Pancreas (tissue), 10 donors: ENCODE measurements around the gene TGM1. TPM values are rescaled to one million over a fixed set of nuclear protein-coding genes. Genes with fewer than 3 reads are reported as not detected.

Experiments used
- ATAC-seq, 4 donors: fragments of 200-7000 bp; cut with Tn5 transposase; one replicate each; pipeline versions ENCODE4 v1.8.0 to v1.9.1; 2020; ENCODE audit warnings: mild to moderate bottlenecking in 4 of 4, moderate library complexity in 4 of 4
- DNase-seq, 6 donors: peaks; one replicate each; pipeline ENCODE4 v3.0.0-alpha.2; 2020
- FAIRE-seq: peaks from 2 replicates; lab custom pipeline; 2012; peaks lifted over from hg19 to GRCh38; lab: Jason Lieb, UNC
- H3K27ac ChIP-seq, 4 donors: fragments of 200-600 bp; sonication (generic); 1 replicate in 3 of 4; 2 replicates in 1 of 4; pipeline versions ENCODE4 v1.5.0 to v1.8.0; 2020
- H3K27me3 ChIP-seq, 4 donors: fragments of 200-600 bp; one replicate each; pipeline ENCODE4 v1.8.0; 2021
- H3K36me3 ChIP-seq, 3 donors: fragments of 200-600 bp; sonication (generic) in 1 of 3; one replicate each; pipeline versions ENCODE4 v1.5.0 to v1.8.0; 2020 to 2021
- H3K4me1 ChIP-seq, 3 donors: fragments of 200-600 bp; one replicate each; pipeline ENCODE4 v1.8.0; 2021
- H3K4me3 ChIP-seq, 4 donors: fragments of 200-600 bp; sonication (generic) in 2 of 4; one replicate each; pipeline versions ENCODE4 v1.5.0 to v1.8.0; 2020 to 2021
- H3K9me3 ChIP-seq, 4 donors: fragments of 200-600 bp; one replicate each; pipeline ENCODE4 v1.8.0; 2021
- CTCF ChIP-seq, 4 donors: fragments of 200-600 bp; sonication (generic) in 3 of 4; IDR thresholded peaks; one replicate each; pipeline versions ENCODE4 v1.5.0 to v1.8.0; 2021; ENCODE audit warnings: antibody characterized with exemption in 4 of 4
- WGBS, 2 donors: extraction: QIAGEN DNeasy Blood & Tissue Kit; methylation state at CpG; one replicate each; pipeline ENCODE4 v1.1.7; 2013; 5-methylcytosine and 5-hydroxymethylcytosine counted together
- intact Hi-C, 3 donors: fragments of 100-400 bp; cut with DNase I; formaldehyde crosslinking; loops; one replicate each; pipeline versions ENCODE4 v1.11.1 to v1.14.2; 2022
- polyA plus RNA-seq, 2 donors: library from polyadenylated mRNA; stranded (reverse); fragments of 200-250 nt; gene quantifications; one replicate each; pipeline ENCODE4 v1.2.3, GENCODE V29; 2013
- total RNA-seq, 6 donors: library from RNA; stranded (reverse); fragmentation: NEBNext Ultra II Directional in 4 of 6; extraction: Animal tissue kit (Norgen Biotek cat#: 25700) in 4 of 6; gene quantifications; one replicate each; pipeline versions ENCODE4 v1.2.1 to v1.2.4, GENCODE V29; 2021 to 2023
- donor health status: healthy with polysubstance abuse.
- donor health status: DM: no; HTN: no; CAD: no; lungs with moderate emphysema.
- donor health status: DM: no; HTN: no; CAD: no.
- donor health status: control.
- donor health status: control.
- donor health status: Bipolar disorder and iron deficiency.
- donor health status: DM: yes; HTN: yes; CAD: no.
- donor health status: DM: no; HTN: no; CAD: no.
- donor health status: DM: no; HTN: no; CAD: no.
- donor health status: DM: yes; HTN: yes; CAD: no.

The TGM1 gene
- total and polyA plus RNA-seq, 8 donors: 1.2 to 5.4 (median 2.8) TPM

GRCh38 chr14:24284501-24285035 lies 21.6 kb upstream of the TGM1 start:
- no peak for TF ChIP-seq CTCF (IDR thresholded peaks at IDR 0.05)
- Histone ChIP-seq H3K4me1 (no peaks in the 10 kb centered on the region), H3K9me3 (no peaks in the 10 kb centered on the region), H3K36me3 (peaks cover 0 to 2% (median 0%) of the 10 kb centered on the region in 3 donors), H3K27me3 (no peaks in the 10 kb centered on the region), H3K27ac (no peak overlapping the region), H3K4me3 (no peak overlapping the region)
- intact Hi-C loops: loop anchor here in 1 of 3 donors (5.0 kb wide), 1 partner anchor 37 kb away; no protein-coding TSS in a partner anchor
- WGBS, 2 donors: 76 to 89% methylated on average over 9 to 11 of the region's 11 CpGs
- no peak for FAIRE-seq
- DNase-seq: peak in 1 of 6 donors; percentile 37
- ATAC-seq: no peak

- FAIRE-seq: no peak
- 90 to 91% methylated on average over 5 of the region's 5 CpGs for WGBS, 2 donors
- H3K27ac ChIP-seq: no peak overlapping the region
These were observed 21.0 kb upstream of the TGM1 start for GRCh38 chr14:24283796-24284460.

DNA sequence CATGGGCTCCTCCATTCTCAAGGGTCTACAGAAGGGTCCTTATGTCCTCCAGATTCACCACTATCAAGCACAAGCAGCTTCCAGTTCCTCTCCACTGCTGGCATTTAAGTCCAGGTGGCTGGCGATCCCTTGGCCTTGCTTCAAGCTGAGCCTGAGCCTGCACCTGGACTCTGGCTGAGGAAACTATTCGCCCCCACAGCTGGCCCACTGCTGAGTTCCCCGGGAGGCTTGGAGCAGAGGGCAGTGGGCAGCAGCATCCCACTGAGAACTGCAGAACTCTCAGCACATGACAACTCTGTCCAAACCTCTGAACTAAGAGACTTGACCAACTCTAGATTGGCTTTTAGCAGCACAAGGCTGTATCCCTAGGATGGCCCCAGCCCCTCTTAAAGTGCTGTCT lies 19.8 kb upstream of the TGM1 start:
- H3K4me3 ChIP-seq: no peak overlapping the region
- FAIRE-seq: no peak
- ATAC-seq: no peak
- H3K4me1 ChIP-seq: no peaks in the 10 kb centered on the region
- intact Hi-C loops: loop anchor here in 1 of 3 donors (5.0 kb wide), 1 partner anchor 35 kb away; no protein-coding TSS in a partner anchor
- TF ChIP-seq CTCF (IDR thresholded peaks at IDR 0.05): no peak
- H3K27ac ChIP-seq: no peak overlapping the region
- 58 to 65% methylated on average over 3 of the region's 3 CpGs for WGBS, 2 donors
- peak in 1 of 6 donors; percentile 12 for DNase-seq
- no peaks in the 10 kb centered on the region for H3K9me3 ChIP-seq
- H3K36me3 ChIP-seq: no peaks in the 10 kb centered on the region
- H3K27me3 ChIP-seq: no peaks in the 10 kb centered on the region

More at GRCh38 chr14:24283796-24284460, 21.0 kb upstream of the TGM1 start:
- no peaks in the 10 kb centered on the region for H3K36me3 ChIP-seq
- no peak for ATAC-seq
- DNase-seq: peak in 1 of 6 donors; percentile 27
- no peaks in the 10 kb centered on the region for H3K4me1 ChIP-seq
- intact Hi-C loops: loop anchor here in 1 of 3 donors (5.0 kb wide), 1 partner anchor 37 kb away; no protein-coding TSS in a partner anchor
- H3K27me3 ChIP-seq: no peaks in the 10 kb centered on the region
- no peaks in the 10 kb centered on the region for H3K9me3 ChIP-seq
- H3K4me3 ChIP-seq: no peak overlapping the region
- TF ChIP-seq CTCF (IDR thresholded peaks at IDR 0.05): no peak

GRCh38 chr14:24281636-24282035 lies 18.7 kb upstream of the TGM1 start:
- no peak overlapping the region for H3K27ac ChIP-seq
- peak in 1 of 4 donors; percentile 31 for ATAC-seq
- H3K9me3 ChIP-seq: no peaks in the 10 kb centered on the region
- H3K36me3 ChIP-seq: no peaks in the 10 kb centered on the region
- TF ChIP-seq CTCF (IDR thresholded peaks at IDR 0.05): no peak
- DNase-seq: no peak
- no peak overlapping the region for H3K4me3 ChIP-seq
- 91 to 99% methylated on average over 7 of the region's 7 CpGs for WGBS, 2 donors
- H3K4me1 ChIP-seq: no peaks in the 10 kb centered on the region
- FAIRE-seq: no peak
- intact Hi-C loops: loop anchor here in 1 of 3 donors (5.0 kb wide), 1 partner anchor 34 kb away; no protein-coding TSS in a partner anchor
- no peaks in the 10 kb centered on the region for H3K27me3 ChIP-seq
